HG03097 (cell line): Measurements from ENCODE around the gene LUC7L2.
A peak's percentile ranks its signal among the peaks of the same experiment; 100 is the strongest.
"Not testable (repeated sequence)": the region's sequence is repeated elsewhere in the genome, so short reads cannot be mapped to it uniquely, and the experiment has no call there.

Experiments used
- ATAC-seq: cut with Tn5 transposase; IDR thresholded peaks from one replicate; pipeline ENCODE4 v1.9.1; 2021; ENCODE audit not compliant: unreplicated experiment, low FRiP score

LUC7L2 gene

DNA sequence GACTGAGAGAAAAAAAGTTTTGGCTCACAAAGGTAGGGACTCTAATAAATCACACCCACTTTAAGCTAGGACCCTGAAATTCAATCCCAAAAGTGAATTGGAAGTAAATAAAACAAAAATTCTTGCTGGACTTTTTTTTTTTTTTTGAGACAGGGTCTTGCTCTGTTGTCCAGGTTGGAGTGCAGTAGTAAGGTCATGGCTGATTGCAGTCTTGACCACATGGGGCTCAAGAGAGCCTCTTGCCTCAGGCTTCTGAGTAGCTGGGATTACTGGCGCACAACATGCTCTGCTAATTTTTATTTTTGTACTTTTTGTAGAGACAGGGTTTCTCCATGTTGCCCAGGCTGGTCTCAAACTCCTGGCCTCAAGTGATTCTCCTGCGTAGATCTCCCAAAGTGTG is 5.0 kb upstream of the LUC7L2 start:
- ATAC-seq, result no peak

DNA sequence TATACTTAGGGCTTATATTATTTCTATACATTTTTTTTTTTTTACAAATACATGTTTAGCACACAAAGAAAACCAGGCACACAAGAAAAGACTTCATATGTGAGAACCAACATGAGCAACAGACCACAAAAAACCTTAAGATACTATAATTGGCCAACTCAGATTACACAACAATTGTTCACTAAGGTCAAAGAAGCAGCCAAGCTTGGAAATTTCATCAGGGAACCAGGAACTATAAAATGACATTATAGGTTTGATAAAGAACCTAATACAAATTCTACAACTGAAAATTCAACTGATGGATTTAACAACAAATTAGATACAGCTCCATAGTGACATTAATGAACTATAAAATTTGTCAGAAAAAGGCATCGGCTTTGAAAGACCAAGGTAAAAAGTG is 4.4 kb upstream of the LUC7L2 start:
- ATAC-seq, result no peak

DNA sequence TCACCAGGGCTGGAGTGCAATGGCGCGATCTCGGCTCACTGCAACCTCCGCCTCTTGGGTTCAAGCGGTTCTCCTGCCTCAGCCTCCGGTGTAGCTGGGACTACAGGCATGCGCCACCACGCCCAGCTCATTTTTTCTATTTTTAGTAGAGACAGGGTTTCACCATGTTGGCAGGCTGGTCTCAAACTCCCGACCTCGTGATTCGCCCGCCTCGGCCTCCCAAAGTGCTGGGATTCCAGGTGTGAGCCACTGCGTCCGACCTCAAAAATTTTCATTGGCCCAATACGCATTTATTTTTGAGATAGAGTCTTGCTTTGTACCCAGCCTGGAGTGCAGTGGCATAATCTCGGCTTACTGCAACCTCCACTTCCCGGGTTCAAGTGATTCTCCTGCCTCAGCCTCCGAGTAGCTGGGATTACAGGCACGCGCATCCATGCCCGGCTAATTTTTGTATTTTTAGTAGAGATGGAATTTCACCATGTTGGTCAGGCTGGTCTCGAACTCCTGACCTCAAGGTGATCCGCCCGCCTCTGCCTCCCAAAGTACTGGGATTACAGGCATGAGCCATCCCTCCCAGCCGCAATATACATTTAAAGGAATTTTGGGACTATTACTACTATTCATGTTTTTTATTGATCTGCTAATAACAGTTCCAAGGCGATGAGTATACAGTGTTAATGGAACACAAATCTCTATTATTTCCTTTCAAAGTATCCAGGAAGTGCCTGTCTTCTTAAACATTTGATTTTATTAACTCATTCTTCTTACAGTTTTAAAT is 1.8 kb upstream of the LUC7L2 start:
- not testable (repeated sequence) for ATAC-seq

DNA sequence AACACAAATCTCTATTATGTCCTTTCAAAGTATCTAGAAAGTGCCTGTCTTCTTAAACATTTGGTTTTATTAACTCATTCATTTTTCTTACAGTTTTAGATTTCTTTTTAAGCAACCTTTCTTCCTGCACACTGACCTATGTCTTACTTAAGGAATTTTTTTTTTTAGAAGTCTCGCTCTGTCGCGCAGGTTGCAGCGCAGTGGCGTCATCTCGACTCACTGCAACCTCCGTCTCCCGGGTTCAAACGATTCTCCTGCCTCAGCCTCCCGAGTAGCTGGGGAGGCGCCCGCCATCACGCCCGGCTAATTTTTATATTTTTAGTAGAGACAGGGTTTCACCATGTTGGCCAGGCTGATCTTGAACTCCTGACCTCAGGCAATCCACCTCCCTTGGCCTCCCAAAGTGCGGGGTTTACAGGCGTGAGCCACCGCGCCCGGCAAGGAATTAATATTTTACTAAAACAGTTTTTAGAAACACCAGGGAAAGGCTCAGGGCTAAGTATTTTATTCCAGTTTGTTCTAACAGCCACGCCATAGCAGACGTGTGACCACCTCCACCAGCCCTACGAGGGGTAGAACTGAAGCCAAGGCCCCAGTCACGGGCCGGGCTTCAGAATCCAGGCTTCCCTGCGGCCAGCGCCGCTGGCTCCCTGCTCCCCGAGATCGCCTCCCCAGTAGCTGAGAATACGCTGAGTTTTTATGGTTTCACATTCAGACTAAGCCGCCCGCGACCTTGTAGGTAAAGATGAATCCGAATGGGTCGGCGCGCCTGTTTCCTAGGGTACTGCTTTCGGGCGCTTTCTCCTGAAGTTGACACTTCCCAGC is 941 bp upstream of the LUC7L2 start:
- ATAC-seq, result peak; percentile 9

DNA sequence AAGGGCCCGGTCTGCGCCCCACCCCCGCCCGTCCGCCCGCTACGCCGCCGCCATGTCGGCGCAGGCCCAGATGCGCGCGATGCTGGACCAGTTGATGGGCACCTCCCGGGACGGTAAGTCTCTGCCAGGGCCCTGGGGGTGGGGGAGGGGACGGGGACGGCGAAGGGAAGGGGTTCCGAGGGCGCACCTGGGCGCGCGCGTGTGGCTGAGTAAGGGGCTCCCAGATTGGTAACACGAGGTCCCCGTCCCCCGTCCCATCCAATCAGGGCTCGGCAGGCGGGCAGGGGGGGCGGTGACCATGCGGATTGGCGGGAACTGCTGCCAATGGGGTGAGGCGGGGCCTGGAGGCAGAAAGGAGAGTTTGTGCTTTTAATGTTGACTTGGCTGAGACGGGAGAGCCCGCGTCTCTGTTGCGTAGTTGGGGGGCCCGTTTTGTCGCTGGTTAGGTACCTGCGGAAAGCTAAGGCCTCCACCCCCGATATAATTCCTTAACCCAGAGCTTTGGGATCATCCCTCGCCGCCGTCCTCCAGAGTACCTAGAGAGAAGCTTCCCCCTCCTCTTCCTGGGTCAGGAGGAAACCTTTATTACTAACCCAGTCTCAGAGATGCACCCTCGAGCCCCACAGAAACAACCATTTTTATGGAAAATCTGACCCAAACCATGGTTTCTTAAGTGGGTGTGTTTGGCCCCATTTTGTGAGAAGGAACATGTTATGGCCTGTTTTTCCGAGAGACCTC is 685 bp downstream of the LUC7L2 start:
- peak; percentile 60 for ATAC-seq

DNA sequence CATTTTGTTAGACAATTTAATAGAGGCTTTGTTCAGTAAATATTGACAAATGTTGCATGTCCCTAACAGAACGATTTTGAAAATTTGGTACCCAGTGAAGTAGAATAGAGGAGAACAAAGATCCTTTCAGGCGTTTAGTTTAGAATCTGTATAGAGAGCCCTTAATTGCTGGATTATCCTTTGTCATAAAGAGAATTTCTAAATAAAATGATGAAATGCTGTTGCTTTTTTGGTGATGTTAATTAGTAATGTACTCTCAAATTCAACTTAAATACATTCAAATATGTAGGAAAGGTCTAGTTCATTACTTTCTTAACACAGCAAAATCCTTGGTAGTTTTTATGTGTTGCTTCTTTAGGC is 1.2 kb downstream of the LUC7L2 start:
- ATAC-seq, result no peak

DNA sequence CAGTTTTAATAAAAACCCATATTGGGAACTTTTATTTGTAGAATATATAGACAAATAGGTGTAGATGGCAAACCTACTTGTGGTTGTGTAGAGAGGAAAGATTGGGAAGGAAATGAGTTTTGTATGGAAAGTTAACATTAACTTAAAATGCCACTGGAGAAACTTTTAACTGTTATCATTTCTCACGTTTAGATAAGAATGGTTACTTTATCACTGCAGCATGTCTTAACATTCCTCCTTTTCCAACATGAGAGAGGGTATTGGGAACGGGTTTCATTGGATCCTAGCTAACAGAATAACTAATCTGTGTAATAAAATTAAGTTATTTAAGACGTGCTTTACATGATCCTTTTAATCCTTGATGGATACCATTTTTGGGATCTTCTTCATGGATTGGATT is 1.8 kb downstream of the LUC7L2 start:
- no peak for ATAC-seq

DNA sequence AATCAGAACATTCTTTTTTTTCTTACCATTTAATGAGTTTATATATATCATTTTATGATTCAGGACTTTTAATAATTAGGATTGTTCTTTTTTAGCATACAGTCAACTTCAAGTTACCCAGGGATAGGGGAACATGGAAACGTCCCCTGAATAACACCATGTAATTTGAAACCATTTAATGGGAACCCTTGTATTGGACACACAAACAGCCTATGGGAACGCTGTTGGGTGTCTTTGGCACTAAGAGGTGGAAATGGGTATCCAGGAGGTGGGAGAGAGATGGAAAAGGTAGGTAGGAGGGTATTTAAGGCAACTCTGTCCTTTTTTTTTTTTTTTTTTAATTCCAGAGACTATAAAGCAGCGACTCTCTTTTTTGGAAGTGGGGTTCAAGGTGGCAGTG is 2.6 kb downstream of the LUC7L2 start:
- ATAC-seq, result no peak

DNA sequence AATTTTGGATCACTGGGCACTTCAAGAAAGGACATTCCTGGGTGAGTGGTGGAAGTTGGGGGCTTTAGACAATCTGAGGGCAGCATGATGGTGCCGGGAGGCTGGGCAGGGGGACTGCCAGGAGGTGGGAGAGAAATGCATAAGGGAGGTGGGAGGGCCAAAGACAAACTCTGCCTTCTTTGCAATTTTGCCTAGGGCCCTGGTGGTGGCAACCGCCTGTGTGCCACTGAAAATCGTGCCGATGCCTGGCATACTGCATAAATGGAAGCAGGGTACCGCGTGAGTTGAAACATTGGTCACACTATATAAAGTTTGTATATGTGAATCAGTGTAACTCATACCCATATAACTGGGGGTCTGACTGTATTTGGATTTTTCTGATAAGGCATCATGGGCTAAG is 3.3 kb downstream of the LUC7L2 start:
- no peak for ATAC-seq

DNA sequence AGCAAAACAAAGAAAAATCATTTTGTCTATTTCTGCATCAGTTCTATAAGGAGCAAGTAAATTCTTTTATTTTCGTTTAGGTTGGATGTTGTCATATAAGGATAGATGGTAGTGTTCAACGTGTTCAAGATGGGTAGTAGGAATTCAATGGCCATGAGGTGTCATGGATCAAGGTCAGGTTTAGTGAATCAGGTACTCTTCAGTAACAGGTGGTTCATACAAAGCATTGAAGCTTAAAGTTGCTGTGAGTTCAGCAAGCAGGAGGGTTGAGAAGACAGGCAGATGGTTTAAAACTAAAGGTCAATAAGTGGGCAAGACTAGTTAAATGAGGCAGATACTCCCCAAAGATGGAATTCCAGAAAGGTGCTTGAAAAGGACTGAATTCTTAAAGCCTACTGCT is 5.6 kb downstream of the LUC7L2 start:
- no peak for ATAC-seq

DNA sequence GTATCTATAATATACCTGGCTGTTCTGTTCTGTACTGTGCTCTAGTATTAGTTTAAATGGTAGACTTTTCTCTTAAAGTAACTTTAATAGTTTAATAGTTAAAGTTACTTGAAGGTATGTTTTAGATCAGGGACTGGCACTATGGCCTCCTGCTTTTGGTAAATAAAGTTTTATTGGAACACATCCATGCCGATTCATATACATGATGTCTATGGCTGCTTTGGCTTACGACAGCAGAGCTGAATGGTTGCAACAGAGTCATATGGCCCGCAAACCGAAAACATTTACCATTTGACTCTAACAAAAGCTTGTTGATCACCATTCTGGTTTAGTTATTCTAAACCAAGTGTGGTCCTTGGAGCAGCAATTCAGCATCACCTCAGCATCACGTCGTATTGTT is 6.7 kb downstream of the LUC7L2 start:
- ATAC-seq, result no peak

DNA sequence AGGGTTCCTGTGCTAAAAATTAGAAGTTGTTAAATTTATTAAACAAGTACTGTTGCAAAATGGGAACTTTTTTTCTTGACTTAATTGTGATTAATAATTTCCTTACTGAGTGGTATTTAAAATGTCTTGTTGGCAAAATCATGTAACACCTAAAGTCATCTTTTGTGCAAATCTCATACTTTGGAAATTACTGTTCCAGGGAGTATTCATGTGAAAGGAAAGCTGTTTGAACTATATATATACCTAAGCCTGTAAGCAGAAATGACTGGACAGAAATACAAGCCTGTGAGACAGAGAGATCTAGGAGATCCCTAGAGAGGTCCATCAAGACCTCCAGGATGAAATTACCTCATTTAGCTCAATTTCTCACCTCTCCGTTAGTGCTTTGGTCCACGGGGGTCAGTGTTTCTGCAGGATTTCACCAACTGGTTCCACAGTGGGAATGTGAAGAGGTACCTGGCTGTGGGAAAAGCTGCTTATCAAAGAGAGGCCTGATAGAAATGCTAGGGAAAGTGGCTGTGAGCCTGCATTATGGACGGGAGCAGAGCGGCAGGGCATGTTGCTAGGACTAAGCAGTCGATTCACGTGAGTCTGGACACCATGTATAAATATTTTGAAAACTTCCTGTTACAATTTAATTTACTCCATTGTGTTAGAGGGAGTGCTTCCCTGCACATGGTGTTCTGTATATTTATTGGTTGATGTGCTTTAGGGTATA is 7.9 kb downstream of the LUC7L2 start:
- ATAC-seq, result no peak

DNA sequence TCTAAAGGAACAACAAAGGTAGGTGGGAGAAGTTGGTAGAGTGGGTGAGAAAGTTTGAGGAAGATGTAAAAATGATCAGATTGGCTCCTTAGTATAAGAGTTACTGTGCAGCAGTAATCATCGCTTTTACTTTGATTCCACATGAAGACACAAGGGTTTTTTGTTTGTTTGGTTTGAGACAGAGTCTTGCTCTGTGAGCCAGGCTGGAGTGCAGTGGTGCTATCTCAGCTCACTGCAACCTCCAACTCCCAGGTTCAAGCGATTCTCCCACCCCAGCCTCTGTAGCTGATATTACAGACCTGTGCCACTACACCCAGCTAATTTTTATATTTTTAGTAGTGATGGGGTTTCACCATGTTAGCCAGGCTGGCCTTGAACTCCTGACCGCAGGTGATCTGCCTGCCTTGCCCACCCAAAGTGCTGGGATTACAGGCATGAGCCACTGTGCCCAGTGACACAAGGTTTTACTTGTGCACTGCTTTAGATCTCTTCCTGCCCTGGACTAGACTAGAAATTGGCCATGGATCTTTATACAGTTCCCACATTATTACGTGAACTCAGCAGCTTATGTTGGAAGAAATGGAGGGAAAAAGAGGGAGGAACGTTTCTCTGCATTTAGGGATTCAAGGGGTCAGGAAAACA is 10.7 kb downstream of the LUC7L2 start:
- no peak for ATAC-seq

DNA sequence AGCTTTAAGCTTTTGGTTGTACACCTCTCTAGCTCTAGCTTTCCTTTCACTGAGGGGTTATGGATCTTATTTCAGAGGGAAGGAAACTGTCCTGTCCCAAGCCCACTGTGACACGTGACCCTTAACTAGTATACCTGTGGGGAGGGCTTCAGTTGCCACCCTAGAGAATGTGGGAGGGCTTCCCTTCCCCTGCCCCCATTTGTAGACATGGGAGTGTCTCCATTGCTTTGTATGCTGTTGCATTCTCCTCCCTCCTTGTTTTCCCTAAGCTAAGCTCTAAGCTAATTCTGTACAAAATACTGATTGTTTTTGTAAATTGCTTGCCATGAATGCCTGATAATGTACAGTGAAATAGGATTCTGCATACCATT is 11.2 kb downstream of the LUC7L2 start:
- ATAC-seq, result no peak

DNA sequence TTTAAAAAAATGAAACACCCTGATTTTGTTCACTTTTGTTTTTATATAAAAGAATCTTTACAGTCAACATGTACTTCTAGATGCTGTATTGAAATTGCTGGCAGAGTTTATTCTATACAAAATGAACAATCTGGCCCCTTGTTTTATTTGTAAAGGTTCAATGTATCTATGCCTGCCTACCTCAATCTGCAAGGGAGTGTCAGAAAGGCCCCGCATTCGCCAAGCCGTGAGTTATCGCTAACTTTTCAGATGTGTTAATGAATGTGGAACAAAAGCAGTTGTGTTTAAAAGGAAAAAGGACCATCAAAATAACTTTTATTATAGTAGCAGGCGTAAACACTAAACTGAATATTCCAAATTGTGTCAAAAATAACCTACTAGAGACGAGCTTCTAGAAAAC is 14.6 kb downstream of the LUC7L2 start:
- no peak for ATAC-seq

DNA sequence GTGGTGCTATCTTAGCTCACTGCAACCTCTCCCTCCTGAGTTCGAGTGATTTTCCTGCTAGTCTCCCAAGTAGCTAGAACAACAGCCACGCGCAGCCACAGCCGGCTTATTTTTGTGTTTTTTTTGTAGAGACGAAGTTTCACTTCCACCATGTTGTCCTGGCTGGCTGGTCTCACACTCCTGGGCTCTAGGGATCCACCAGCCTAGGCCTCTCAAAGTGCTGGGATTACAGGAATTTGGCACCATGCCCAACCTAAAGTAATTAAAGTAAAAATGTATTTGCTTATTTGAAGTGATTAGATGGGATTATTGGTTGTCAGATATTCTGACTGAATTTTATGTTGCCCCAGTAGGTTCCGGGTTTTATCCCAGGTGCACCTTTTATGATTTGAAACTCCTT is 22.7 kb downstream of the LUC7L2 start:
- no peak for ATAC-seq

DNA sequence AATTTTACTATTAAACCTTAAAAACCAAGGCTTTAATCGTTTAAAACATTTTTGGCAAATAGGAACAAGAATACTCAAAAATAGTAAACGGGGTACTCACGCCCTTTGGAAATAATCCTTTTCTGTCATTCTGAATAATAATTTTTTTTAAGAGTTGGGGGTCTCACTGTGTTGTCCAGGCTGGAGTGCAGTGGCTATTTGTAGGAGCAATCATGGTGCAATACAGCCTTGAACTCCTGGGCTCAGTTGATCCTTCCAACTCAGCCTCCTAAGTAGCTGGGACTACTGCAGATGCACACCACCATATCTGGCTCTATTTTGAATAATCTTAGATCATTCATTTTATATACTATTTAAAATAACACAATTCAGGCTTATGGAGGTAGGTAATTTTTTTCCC is 24.9 kb downstream of the LUC7L2 start:
- ATAC-seq, result no peak

DNA sequence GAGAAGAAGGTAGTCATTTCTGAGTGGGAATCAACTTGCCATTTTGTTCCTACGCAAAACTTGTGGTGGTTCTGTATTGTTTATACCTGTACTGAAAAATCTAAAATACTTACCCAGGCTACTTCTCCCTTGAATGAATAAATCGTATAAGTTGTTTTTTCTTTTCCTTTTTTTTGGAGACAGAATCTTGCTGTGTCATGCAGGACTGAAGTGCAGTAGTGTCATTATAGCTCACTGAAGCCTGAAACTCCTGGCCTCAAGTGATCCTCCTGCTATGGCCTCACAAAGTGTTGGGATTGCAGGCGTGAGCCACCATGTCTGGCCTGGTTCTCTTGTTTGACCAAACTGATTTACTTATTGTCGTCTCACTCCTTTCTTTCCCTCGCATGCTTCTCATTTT is 27.9 kb downstream of the LUC7L2 start:
- ATAC-seq, result no peak

DNA sequence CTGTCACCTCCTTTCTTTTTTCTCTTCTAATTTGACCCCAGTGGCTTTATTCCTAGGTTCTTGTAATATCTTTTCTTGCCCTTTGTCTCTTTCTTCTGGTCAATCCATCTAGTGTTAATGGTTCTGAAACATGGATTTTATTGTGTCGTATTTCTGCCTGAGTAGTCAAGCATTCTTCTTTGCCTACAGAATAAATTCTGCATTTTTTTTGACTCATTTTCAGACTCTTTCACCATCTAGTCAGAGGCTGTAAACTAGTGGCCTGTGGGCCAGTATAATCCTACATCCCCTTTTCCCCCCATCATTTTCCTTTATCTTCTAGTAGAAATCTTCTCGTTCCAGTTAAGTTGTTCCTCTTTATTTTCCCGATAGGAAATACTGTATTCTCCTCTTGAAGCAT is 29.4 kb downstream of the LUC7L2 start:
- no peak for ATAC-seq

DNA sequence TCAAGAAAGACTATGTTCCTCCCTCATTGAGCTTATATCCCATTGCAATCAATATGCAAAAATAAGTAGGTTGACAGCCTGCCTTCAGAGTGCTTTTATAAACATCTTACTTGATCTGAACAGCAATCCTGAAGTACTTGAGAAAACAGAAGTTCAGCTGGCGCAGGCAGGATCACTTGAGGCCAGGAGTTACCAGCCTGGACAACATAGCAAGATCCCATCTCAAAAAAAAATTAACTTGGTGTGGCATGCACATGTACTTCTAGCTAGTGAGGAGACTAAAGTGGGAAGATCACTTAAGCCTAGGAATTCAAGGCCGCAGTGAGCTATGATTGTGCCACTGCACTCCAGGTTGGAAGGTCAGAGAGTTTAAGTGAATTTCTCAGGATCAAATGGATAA is 30.1 kb downstream of the LUC7L2 start:
- ATAC-seq, result no peak
